Measurements from ENCODE around the gene DBX2. TPM values are rescaled to one million over a fixed set of nuclear protein-coding genes. Genes with fewer than 3 reads are reported as not detected.

DBX2 gene
- total and polyA plus RNA-seq, 4 donors, result not detected

DNA sequence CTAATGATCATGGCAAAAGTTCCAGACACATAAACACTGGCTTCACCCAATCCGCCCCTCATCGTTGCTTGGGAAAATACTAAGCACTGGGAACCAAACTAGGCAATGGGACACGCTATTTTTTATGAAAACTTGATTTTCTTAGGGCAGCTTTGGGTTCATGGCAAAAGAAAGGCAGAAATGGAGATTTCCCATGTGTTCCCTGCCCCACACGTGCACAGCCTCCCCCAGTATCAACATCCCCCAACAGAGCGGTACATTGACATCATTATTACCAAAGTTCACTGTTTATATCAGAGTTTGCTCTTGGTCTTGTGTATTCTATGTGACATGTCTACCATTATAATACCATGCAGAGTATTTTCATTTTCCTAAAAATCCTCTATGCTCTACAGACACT, 71.0 kb downstream of the DBX2 start:
- Histone ChIP-seq H3K36me3 (ENCODE audit: control insufficient read depth in 4 of 4, insufficient read depth in 3 of 4, low read depth in 1 of 4, low read length in 3 of 4) (no peaks in the 10 kb centered on the region), H3K27ac (ENCODE audit: low read depth in 1 of 2, low read length in 2 of 2) (no peak overlapping the region), H3K4me1 (ENCODE audit: control insufficient read depth in 4 of 4, insufficient read depth in 4 of 4, low read length in 3 of 4) (no peaks in the 10 kb centered on the region), H3K27me3 (ENCODE audit: control insufficient read depth in 4 of 4, insufficient read depth in 4 of 4, low read length in 3 of 4) (no peaks in the 10 kb centered on the region), H3K9me3 (ENCODE audit: control insufficient read depth in 4 of 4, low read length in 3 of 4) (no peaks in the 10 kb centered on the region), H3K4me3 (ENCODE audit: low read depth in 1 of 3, low read length in 3 of 3) (no peak overlapping the region), H3K9ac (ENCODE audit: low read depth in 1 of 2, low read length in 2 of 2) (no peak overlapping the region)
- WGBS, result 72% methylated on average over 5 of the region's 5 CpGs
- DNase-seq (ENCODE audit: low spot score), result no peak
- TF ChIP-seq JUND (IDR thresholded peaks at IDR 0.05), result no peak
- no peak for TF ChIP-seq NR2F2 (IDR thresholded peaks at IDR 0.05)
- no peak for TF ChIP-seq SP1 (IDR thresholded peaks at IDR 0.05)
- no peak for TF ChIP-seq FOXA1 (IDR thresholded peaks at IDR 0.05)
- TF ChIP-seq FOXA2 (IDR thresholded peaks at IDR 0.05), result no peak
- TF ChIP-seq, protein P1, sequence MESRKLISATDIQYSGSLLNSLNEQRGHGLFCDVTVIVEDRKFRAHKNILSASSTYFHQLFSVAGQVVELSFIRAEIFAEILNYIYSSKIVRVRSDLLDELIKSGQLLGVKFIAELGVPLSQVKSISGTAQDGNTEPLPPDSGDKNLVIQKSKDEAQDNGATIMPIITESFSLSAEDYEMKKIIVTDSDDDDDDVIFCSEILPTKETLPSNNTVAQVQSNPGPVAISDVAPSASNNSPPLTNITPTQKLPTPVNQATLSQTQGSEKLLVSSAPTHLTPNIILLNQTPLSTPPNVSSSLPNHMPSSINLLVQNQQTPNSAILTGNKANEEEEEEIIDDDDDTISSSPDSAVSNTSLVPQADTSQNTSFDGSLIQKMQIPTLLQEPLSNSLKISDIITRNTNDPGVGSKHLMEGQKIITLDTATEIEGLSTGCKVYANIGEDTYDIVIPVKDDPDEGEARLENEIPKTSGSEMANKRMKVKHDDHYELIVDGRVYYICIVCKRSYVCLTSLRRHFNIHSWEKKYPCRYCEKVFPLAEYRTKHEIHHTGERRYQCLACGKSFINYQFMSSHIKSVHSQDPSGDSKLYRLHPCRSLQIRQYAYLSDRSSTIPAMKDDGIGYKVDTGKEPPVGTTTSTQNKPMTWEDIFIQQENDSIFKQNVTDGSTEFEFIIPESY (IDR thresholded peaks at IDR 0.05), result no peak
- TF ChIP-seq TAF1 (conservative IDR thresholded peaks at IDR 0.05), result no peak
- TF ChIP-seq, protein P2, sequence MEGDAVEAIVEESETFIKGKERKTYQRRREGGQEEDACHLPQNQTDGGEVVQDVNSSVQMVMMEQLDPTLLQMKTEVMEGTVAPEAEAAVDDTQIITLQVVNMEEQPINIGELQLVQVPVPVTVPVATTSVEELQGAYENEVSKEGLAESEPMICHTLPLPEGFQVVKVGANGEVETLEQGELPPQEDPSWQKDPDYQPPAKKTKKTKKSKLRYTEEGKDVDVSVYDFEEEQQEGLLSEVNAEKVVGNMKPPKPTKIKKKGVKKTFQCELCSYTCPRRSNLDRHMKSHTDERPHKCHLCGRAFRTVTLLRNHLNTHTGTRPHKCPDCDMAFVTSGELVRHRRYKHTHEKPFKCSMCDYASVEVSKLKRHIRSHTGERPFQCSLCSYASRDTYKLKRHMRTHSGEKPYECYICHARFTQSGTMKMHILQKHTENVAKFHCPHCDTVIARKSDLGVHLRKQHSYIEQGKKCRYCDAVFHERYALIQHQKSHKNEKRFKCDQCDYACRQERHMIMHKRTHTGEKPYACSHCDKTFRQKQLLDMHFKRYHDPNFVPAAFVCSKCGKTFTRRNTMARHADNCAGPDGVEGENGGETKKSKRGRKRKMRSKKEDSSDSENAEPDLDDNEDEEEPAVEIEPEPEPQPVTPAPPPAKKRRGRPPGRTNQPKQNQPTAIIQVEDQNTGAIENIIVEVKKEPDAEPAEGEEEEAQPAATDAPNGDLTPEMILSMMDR (IDR thresholded peaks at IDR 0.05; ENCODE audit: low read depth, low read length, missing input control), result no peak
- TF ChIP-seq, protein P3, sequence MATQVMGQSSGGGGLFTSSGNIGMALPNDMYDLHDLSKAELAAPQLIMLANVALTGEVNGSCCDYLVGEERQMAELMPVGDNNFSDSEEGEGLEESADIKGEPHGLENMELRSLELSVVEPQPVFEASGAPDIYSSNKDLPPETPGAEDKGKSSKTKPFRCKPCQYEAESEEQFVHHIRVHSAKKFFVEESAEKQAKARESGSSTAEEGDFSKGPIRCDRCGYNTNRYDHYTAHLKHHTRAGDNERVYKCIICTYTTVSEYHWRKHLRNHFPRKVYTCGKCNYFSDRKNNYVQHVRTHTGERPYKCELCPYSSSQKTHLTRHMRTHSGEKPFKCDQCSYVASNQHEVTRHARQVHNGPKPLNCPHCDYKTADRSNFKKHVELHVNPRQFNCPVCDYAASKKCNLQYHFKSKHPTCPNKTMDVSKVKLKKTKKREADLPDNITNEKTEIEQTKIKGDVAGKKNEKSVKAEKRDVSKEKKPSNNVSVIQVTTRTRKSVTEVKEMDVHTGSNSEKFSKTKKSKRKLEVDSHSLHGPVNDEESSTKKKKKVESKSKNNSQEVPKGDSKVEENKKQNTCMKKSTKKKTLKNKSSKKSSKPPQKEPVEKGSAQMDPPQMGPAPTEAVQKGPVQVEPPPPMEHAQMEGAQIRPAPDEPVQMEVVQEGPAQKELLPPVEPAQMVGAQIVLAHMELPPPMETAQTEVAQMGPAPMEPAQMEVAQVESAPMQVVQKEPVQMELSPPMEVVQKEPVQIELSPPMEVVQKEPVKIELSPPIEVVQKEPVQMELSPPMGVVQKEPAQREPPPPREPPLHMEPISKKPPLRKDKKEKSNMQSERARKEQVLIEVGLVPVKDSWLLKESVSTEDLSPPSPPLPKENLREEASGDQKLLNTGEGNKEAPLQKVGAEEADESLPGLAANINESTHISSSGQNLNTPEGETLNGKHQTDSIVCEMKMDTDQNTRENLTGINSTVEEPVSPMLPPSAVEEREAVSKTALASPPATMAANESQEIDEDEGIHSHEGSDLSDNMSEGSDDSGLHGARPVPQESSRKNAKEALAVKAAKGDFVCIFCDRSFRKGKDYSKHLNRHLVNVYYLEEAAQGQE (IDR thresholded peaks at IDR 0.05), result no peak
- TF ChIP-seq EGR1 (IDR thresholded peaks at IDR 0.05; ENCODE audit: low read depth in 2 of 2), result no peak
- TF ChIP-seq RXRA (IDR thresholded peaks at IDR 0.05), result no peak
- TF ChIP-seq, protein P4, sequence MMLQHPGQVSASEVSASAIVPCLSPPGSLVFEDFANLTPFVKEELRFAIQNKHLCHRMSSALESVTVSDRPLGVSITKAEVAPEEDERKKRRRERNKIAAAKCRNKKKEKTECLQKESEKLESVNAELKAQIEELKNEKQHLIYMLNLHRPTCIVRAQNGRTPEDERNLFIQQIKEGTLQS (IDR thresholded peaks at IDR 0.05), result no peak
- TF ChIP-seq GABPA (IDR thresholded peaks at IDR 0.05 in 1 of 2, conservative IDR thresholded peaks at IDR 0.05 in 1 of 2), result no peak
- TF ChIP-seq YY1 (IDR thresholded peaks at IDR 0.05), result no peak

DNA sequence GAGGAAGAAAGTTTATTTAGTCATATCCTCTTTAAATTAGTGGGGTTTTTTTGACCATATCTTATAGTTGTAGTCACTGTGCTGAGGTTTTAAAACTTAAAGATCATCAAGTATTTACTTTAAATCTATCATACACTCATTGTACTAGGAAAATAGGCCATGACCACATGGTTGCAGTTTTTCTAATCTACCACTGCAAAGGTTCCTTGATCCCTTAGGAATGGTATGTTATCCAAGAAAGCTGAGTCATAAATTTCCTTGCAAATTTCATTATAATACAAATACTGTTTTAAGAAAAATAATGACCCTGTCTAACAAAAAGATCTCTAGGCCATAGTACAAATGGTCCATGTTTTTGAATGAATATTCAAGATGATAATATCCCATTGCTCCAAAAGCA, 74.7 kb downstream of the DBX2 start:
- Histone ChIP-seq H3K9ac (ENCODE audit: low read depth in 1 of 2, low read length in 2 of 2) (no peak overlapping the region), H3K27ac (ENCODE audit: low read depth in 1 of 2, low read length in 2 of 2) (no peak overlapping the region), H3K27me3 (ENCODE audit: control insufficient read depth in 4 of 4, insufficient read depth in 4 of 4, low read length in 3 of 4) (no peaks in the 10 kb centered on the region), H3K4me3 (ENCODE audit: low read depth in 1 of 3, low read length in 3 of 3) (no peak overlapping the region), H3K9me3 (ENCODE audit: control insufficient read depth in 4 of 4, low read length in 3 of 4) (no peaks in the 10 kb centered on the region), H3K36me3 (ENCODE audit: control insufficient read depth in 4 of 4, insufficient read depth in 3 of 4, low read depth in 1 of 4, low read length in 3 of 4) (no peaks in the 10 kb centered on the region), H3K4me1 (ENCODE audit: control insufficient read depth in 4 of 4, insufficient read depth in 4 of 4, low read length in 3 of 4) (no peaks in the 10 kb centered on the region)
- DNase-seq (ENCODE audit: low spot score), result no peak
- TF ChIP-seq, protein P4 (IDR thresholded peaks at IDR 0.05), result no peak
- TF ChIP-seq, protein P1 (IDR thresholded peaks at IDR 0.05), result no peak
- TF ChIP-seq HNF4G (IDR thresholded peaks at IDR 0.05), result no peak
- TF ChIP-seq RAD21 (IDR thresholded peaks at IDR 0.05), result no peak
- TF ChIP-seq, protein P2 (IDR thresholded peaks at IDR 0.05; ENCODE audit: low read depth, low read length, missing input control), result no peak
- no peak for TF ChIP-seq GABPA (IDR thresholded peaks at IDR 0.05 in 1 of 2, conservative IDR thresholded peaks at IDR 0.05 in 1 of 2)
- TF ChIP-seq, protein P3 (IDR thresholded peaks at IDR 0.05), result no peak
- TF ChIP-seq SP1 (IDR thresholded peaks at IDR 0.05), result no peak
